GM12878 (cell line): Measurements from ENCODE around the gene HBA2. TPM values are rescaled to one million over a fixed set of nuclear protein-coding genes. Genes with fewer than 3 reads are reported as not detected.
"Not testable (repeated sequence)": the region's sequence is repeated elsewhere in the genome, so short reads cannot be mapped to it uniquely, and the experiment has no call there.

Experiments
- ATAC-seq: fragments of 200-7000 bp; cut with Tn5 transposase; 3 replicates; pipeline ENCODE4 v1.9.1; 2020; ENCODE audit warnings: mild to moderate bottlenecking, moderate library complexity
- BruUV-seq: library from RNA; stranded (reverse); fragments of 400-500 nt; replicated peaks from 2 replicates; lab custom pipeline; 2021; lab: Mats Ljungman, UMichigan
- CTCF ChIA-PET: fragments of 300-600 bp; sonication (Branson Sonifier 250); formaldehyde crosslinking; extraction: SDS; loops from one replicate; lab custom pipeline; 2021; ENCODE audit warnings: inconsistent platforms; lab: Yijun Ruan, JAX
- POLR2A ChIA-PET: fragments of 350-600 bp; formaldehyde crosslinking; extraction: SDS; loops from one replicate; lab custom pipeline; 2021; ENCODE audit warnings: inconsistent platforms; lab: Charles Lee
- RAD21 ChIA-PET: fragments of 300-600 bp; sonication (Branson Sonifier 250); formaldehyde crosslinking; loops from one replicate; lab custom pipeline; 2023; ENCODE audit warnings: antibody characterized with exemption; ENCODE audit not compliant: unreplicated experiment; lab: Charles Lee
- SMC1A ChIA-PET: fragments of 300-600 bp; sonication (Branson Sonifier 250); formaldehyde crosslinking; loops from one replicate; lab custom pipeline; 2023; ENCODE audit not compliant: unreplicated experiment, uncharacterized antibody; lab: Charles Lee
- DNase-seq: peaks from one replicate; pipeline ENCODE4 v3.0.0-alpha.2; 2011; ENCODE audit warnings: low read depth, low spot score
- FAIRE-seq: peaks from 3 replicates; lab custom pipeline; 2011; peaks lifted over from hg19 to GRCh38; lab: Jason Lieb, UNC
- H2AFZ ChIP-seq: 2 replicates; pipeline ENCODE4 v1.6.0; 2011; ENCODE audit warnings: low read depth, low read length, control low read depth; ENCODE audit not compliant: control insufficient read depth
- H3K27ac ChIP-seq: 2 replicates; pipeline ENCODE4 v1.5.1; 2011; ENCODE audit warnings: control low read depth; ENCODE audit not compliant: control insufficient read depth, insufficient read depth
- H3K27me3 ChIP-seq, 2 experiments: replicated peaks in 1 of 2; 2 replicates each; pipeline versions ENCODE4 v1.6.0 to v1.6.1; 2011; ENCODE audit warnings: low read length in 1 of 2; ENCODE audit not compliant: control insufficient read depth in 2 of 2, insufficient read depth in 2 of 2
- H3K36me3 ChIP-seq, 2 experiments: 2 replicates each; pipeline ENCODE4 v1.5.1; 2011; ENCODE audit warnings: low read length in 1 of 2; ENCODE audit not compliant: control insufficient read depth in 2 of 2, insufficient read depth in 2 of 2
- H3K4me1 ChIP-seq: 2 replicates; pipeline ENCODE4 v1.6.1; 2011; ENCODE audit warnings: mild to moderate bottlenecking, low read length, moderate library complexity, mixed read lengths; ENCODE audit not compliant: control insufficient read depth, insufficient read depth
- H3K4me2 ChIP-seq: 2 replicates; pipeline ENCODE4 v1.6.0; 2011; ENCODE audit warnings: control low read depth; ENCODE audit not compliant: control insufficient read depth, insufficient read depth
- H3K4me3 ChIP-seq: fragments of 200-600 bp; sonication (generic); 2 replicates; pipeline ENCODE4 v1.5.1; 2016
- H3K79me2 ChIP-seq: 2 replicates; pipeline ENCODE4 v1.6.0; 2011; ENCODE audit warnings: low read length; ENCODE audit not compliant: control insufficient read depth, insufficient read depth
- H3K9ac ChIP-seq: 2 replicates; pipeline ENCODE4 v1.8.0; 2011; ENCODE audit warnings: low read length, control low read depth, mixed read lengths; ENCODE audit not compliant: control insufficient read depth, insufficient read depth
- H3K9me3 ChIP-seq: replicated peaks from 3 replicates; pipeline ENCODE4 v1.5.1; 2011; ENCODE audit warnings: mild to moderate bottlenecking, low read length; ENCODE audit not compliant: control insufficient read depth, insufficient read depth
- H4K20me1 ChIP-seq: 2 replicates; pipeline ENCODE4 v1.6.0; 2011; ENCODE audit not compliant: control insufficient read depth, insufficient read depth
- E2F8 ChIP-seq: fragments of 450-650 bp; IDR thresholded peaks from 2 replicates; pipeline ENCODE4 v1.6.1; 2018; ENCODE audit warnings: mild to moderate bottlenecking, low read depth, moderate library complexity; ENCODE audit not compliant: partially characterized antibody
- HCFC1 ChIP-seq: fragments of 150-350 bp; IDR thresholded peaks from 2 replicates; pipeline ENCODE4 v1.6.1; 2014; ENCODE audit warnings: low read length
- MTA3 ChIP-seq: IDR thresholded peaks from 2 replicates; pipeline ENCODE4 v1.6.1; 2012; ENCODE audit warnings: low read length, inconsistent platforms, borderline replicate concordance
- MXI1 ChIP-seq: fragments of 150-350 bp; IDR thresholded peaks from 2 replicates; pipeline ENCODE4 v1.6.1; 2011; ENCODE audit warnings: low read depth, mild to moderate bottlenecking, inconsistent platforms, low read length, improper control_type of control experiment
- PAX5 ChIP-seq: IDR thresholded peaks from 2 replicates; pipeline ENCODE4 v1.6.1; 2011; ENCODE audit warnings: low read depth, low read length, borderline replicate concordance
- REST ChIP-seq: IDR thresholded peaks from 2 replicates; pipeline ENCODE4 v1.6.1; 2012; ENCODE audit warnings: mild to moderate bottlenecking, low read depth, low read length
- SKIL ChIP-seq: fragments of 450-650 bp; IDR thresholded peaks from 2 replicates; pipeline ENCODE4 v1.6.1; 2017; ENCODE audit warnings: mild to moderate bottlenecking, low read depth, inconsistent platforms; ENCODE audit not compliant: poor library complexity, severe bottlenecking
- YBX1 ChIP-seq: fragments of 450-650 bp; IDR thresholded peaks from 2 replicates; pipeline ENCODE4 v1.6.1; 2016; ENCODE audit warnings: antibody characterized with exemption
- WGBS: methylation state at CpG from one replicate; pipeline ENCODE4 v1.1.6; 2016; ENCODE audit warnings: low lambda C conversion rate; ENCODE audit not compliant: insufficient replicate concordance, insufficient coverage; ENCODE audit errors: missing lambda C conversion rate; 5-methylcytosine and 5-hydroxymethylcytosine counted together
- in situ Hi-C: fragments of 300-500 bp; cut with MboI; formaldehyde crosslinking; loops from 9 replicates; pipeline ENCODE4 v1.14.3; 2018; ENCODE audit warnings: mixed read lengths
- intact Hi-C: fragments of 100-400 bp; cut with micrococcal nuclease; formaldehyde crosslinking; loops from one replicate; pipeline ENCODE4 v1.14.2; 2022; ENCODE audit not compliant: unreplicated experiment
- polyA plus RNA-seq, 11 experiments: library from polyadenylated mRNA; depleted of rRNA in 4 of 11; unstranded in 6 of 11; stranded (reverse) in 5 of 11; fragments of >200 nt; fragmentation: Nextera tagmentation in 4 of 11; fragmentation: Illumina TruSeq in 1 of 11; extraction: Ambion mirVana in 4 of 11; extraction: Trizol in 1 of 11; gene quantifications; 1 replicate in 1 of 11; 2 replicates in 10 of 11; pipeline versions ENCODE4 v1.2.1 to v1.2.3, GENCODE V29; 2011 to 2016; ENCODE audit warnings: inconsistent platforms in 2 of 11, missing spikeins in 2 of 11, low read depth in 1 of 11
- total RNA-seq, 4 experiments: library from RNA; depleted of rRNA in 3 of 4; stranded (reverse); fragments of >200 nt in 3 of 4; fragmentation: Illumina TruSeq in 1 of 4; extraction: Trizol in 1 of 4; gene quantifications; 2 replicates each; pipeline versions ENCODE4 v1.2.1 to v1.2.3, GENCODE V29; 2013 to 2021

Gene HBA2
- total and polyA plus RNA-seq, 10 of the 15 experiments (the other 5 are each of a cell fraction or from before 2014, with no cell fraction given): 0.30 to 0.96 (median 0.92) TPM; not detected in 7

- H2AFZ ChIP-seq, RAD21 ChIA-PET, ATAC-seq, H3K27ac ChIP-seq, H3K9me3 ChIP-seq, intact Hi-C loops, H3K4me2 ChIP-seq, in situ Hi-C loops, H3K79me2 ChIP-seq, SMC1A ChIA-PET, H3K9ac ChIP-seq, FAIRE-seq, POLR2A ChIA-PET, H4K20me1 ChIP-seq, H3K36me3 ChIP-seq, H3K4me3 ChIP-seq, BruUV-seq, DNase-seq, H3K4me1 ChIP-seq: not testable (repeated sequence)
- peaks cover 13 to 26% of the 10 kb centered on the region in 2 experiments for H3K27me3 ChIP-seq
- WGBS: 4% methylated on average over 5 of the region's 5 CpGs
- CTCF ChIA-PET: interaction anchor here (1.0 kb wide), 1 partner anchor 63 kb away, joined by 3 read pairs; no protein-coding TSS in a partner anchor
- TF ChIP-seq REST: peak; percentile 39; the same call in 1 of the 2 replicates
These were observed 2.6 kb upstream of the HBA2 start for GRCh38 chr16:170088-170507.

- 0% methylated on average over 1 of the region's 1 CpG for WGBS
- H3K79me2 ChIP-seq: no peaks in the 10 kb centered on the region
- H4K20me1 ChIP-seq: no peaks in the 10 kb centered on the region
- in situ Hi-C loops (no loop called here), intact Hi-C loops (no loop called here)
- H3K4me1 ChIP-seq: no peaks in the 10 kb centered on the region
- no peaks in the 10 kb centered on the region for H3K9me3 ChIP-seq
- no peak for FAIRE-seq
- SMC1A ChIA-PET: no interaction called here
- no peak overlapping the region for H3K4me3 ChIP-seq
- CTCF ChIA-PET: interaction anchor here (0.8 to 1.0 kb wide), 2 partner anchors 64 to 74 kb away, joined by 3 read pairs; no protein-coding TSS in a partner anchor
- RAD21 ChIA-PET: no interaction called here
- no peak overlapping the region for H3K9ac ChIP-seq
- H2AFZ ChIP-seq: no peak overlapping the region
- H3K27ac ChIP-seq: no peak overlapping the region
- BruUV-seq: no TSS peak
- H3K27me3 ChIP-seq: peaks cover 11 to 23% of the 10 kb centered on the region in 2 experiments
- H3K36me3 ChIP-seq: no peaks in the 10 kb centered on the region
- POLR2A ChIA-PET: interaction anchor here (0.6 kb wide), 2 partner anchors 65 to 214 kb away, joined by 3 to 4 read pairs; no protein-coding TSS in a partner anchor
- no peak overlapping the region for H3K4me2 ChIP-seq
- DNase-seq: no peak
- no peak for ATAC-seq
- TF ChIP-seq SKIL (no peak), MTA3 (no peak), HCFC1 (no peak), YBX1 (no peak), MXI1 (no peak), E2F8 (no peak), PAX5 (no peak)
These were observed 1.9 kb upstream of the HBA2 start for GRCh38 chr16:170788-171187.
